CMK (cell line): Measurements from ENCODE around the gene RASAL2.
"Not testable (repeated sequence)": the region's sequence is repeated elsewhere in the genome, so short reads cannot be mapped to it uniquely, and the experiment has no call there.

ENCODE experiments used
- DNase-seq: peaks from one replicate; pipeline ENCODE4 v3.0.0-alpha.2; 2010; ENCODE audit warnings: low read depth

The RASAL2 gene

GRCh38 chr1:178071811-178072210 is 22.1 kb upstream of the RASAL2 start:
- no peak for DNase-seq

- no peak for DNase-seq
Observed at GRCh38 chr1:178072326-178072725, 21.6 kb upstream of the RASAL2 start.

GRCh38 chr1:178075333-178075732 is 18.6 kb upstream of the RASAL2 start:
- no peak for DNase-seq

GRCh38 chr1:178076607-178077006 is 17.3 kb upstream of the RASAL2 start:
- no peak for DNase-seq

- DNase-seq = no peak
Observed at GRCh38 chr1:178077917-178078316, 16.0 kb upstream of the RASAL2 start.

GRCh38 chr1:178086294-178086693 is 7.6 kb upstream of the RASAL2 start:
- no peak for DNase-seq

- no peak for DNase-seq
Observed at GRCh38 chr1:178086766-178087165, 7.1 kb upstream of the RASAL2 start.

- no peak for DNase-seq
Observed at GRCh38 chr1:178088651-178089050, 5.3 kb upstream of the RASAL2 start.

GRCh38 chr1:178091454-178091853 is 2.5 kb upstream of the RASAL2 start:
- not testable (repeated sequence) for DNase-seq

GRCh38 chr1:178091986-178092745 is 1.7 kb upstream of the RASAL2 start:
- no peak for DNase-seq

GRCh38 chr1:178092878-178093493 is 918 bp upstream of the RASAL2 start:
- DNase-seq = no peak

- peak; percentile 27 for DNase-seq
Observed at GRCh38 chr1:178093494-178093950, 382 bp upstream of the RASAL2 start.

GRCh38 chr1:178094739-178095645 is 1.1 kb downstream of the RASAL2 start:
- no peak for DNase-seq

GRCh38 chr1:178096421-178096820 is 2.5 kb downstream of the RASAL2 start:
- no peak for DNase-seq

- no peak for DNase-seq
Observed at GRCh38 chr1:178098262-178098661, 4.4 kb downstream of the RASAL2 start.

GRCh38 chr1:178101266-178101630 is 7.3 kb downstream of the RASAL2 start:
- DNase-seq = no peak

- no peak for DNase-seq
Observed at GRCh38 chr1:178101654-178102053, 7.8 kb downstream of the RASAL2 start.

- DNase-seq = no peak
Observed at GRCh38 chr1:178102218-178102617, 8.3 kb downstream of the RASAL2 start.

GRCh38 chr1:178107823-178108222 is 13.9 kb downstream of the RASAL2 start:
- no peak for DNase-seq

- no peak for DNase-seq
Observed at GRCh38 chr1:178109348-178110143, 15.6 kb downstream of the RASAL2 start.

GRCh38 chr1:178115260-178115659 is 21.4 kb downstream of the RASAL2 start:
- DNase-seq = no peak

GRCh38 chr1:178118524-178118923 is 24.6 kb downstream of the RASAL2 start:
- no peak for DNase-seq
